CD4-positive, alpha-beta memory T cell (primary cell): ENCODE data around the gene MYO19. TPM values are rescaled to one million over a fixed set of nuclear protein-coding genes. Genes with fewer than 3 reads are reported as not detected.
A peak's percentile ranks its signal among the peaks of the same experiment; 100 is the strongest.
"Not testable (repeated sequence)": the region's sequence is repeated elsewhere in the genome, so short reads cannot be mapped to it uniquely, and the experiment has no call there.

ENCODE experiments used
- CTCF ChIA-PET: fragments of 350-600 bp; sonication (Branson Sonifier 250); formaldehyde crosslinking; loops from one replicate; lab custom pipeline; 2021; ENCODE audit warnings: inconsistent platforms; ENCODE audit not compliant: partially characterized antibody; lab: Charles Lee
- POLR2A ChIA-PET: fragments of 350-600 bp; sonication (Branson Sonifier 250); formaldehyde crosslinking; loops from one replicate; lab custom pipeline; 2021; ENCODE audit not compliant: partially characterized antibody; lab: Charles Lee
- DNase-seq, 5 donors: peaks; one replicate each; pipeline versions ENCODE4 v3.0.0 to v3.0.0-alpha.2; 2020 to 2022; ENCODE audit warnings: mixed read lengths in 1 of 5
- H3K27ac ChIP-seq: one replicate; pipeline ENCODE4 v1.7.0; 2013; ENCODE audit warnings: low read depth, low read length
- H3K27me3 ChIP-seq: 2 replicates; pipeline ENCODE4 v1.7.0; 2013; ENCODE audit warnings: mild to moderate bottlenecking, low read length, moderate library complexity; ENCODE audit not compliant: insufficient read depth
- H3K36me3 ChIP-seq: 2 replicates; pipeline ENCODE4 v1.7.0; 2013; ENCODE audit warnings: mild to moderate bottlenecking, low read length, moderate library complexity; ENCODE audit not compliant: insufficient read depth
- H3K4me1 ChIP-seq: 2 replicates; pipeline ENCODE4 v1.7.0; 2013; ENCODE audit warnings: mild to moderate bottlenecking, low read length, moderate library complexity; ENCODE audit not compliant: insufficient read depth
- H3K4me3 ChIP-seq, 2 donors: one replicate each; pipeline ENCODE4 v1.7.0; 2013; ENCODE audit warnings: low read length in 2 of 2, mild to moderate bottlenecking in 1 of 2
- H3K9me3 ChIP-seq, 2 donors: one replicate each; pipeline ENCODE4 v1.7.0; 2013; ENCODE audit warnings: low read length in 2 of 2, control low read depth in 1 of 2; ENCODE audit not compliant: control insufficient read depth in 1 of 2
- H3K27ac Mint-ChIP-seq, 7 donors: one replicate each; pipeline ENCODE4 v1.8.0; 2020 to 2021; ENCODE audit warnings: mixed read lengths in 7 of 7, mild to moderate bottlenecking in 6 of 7, inconsistent platforms in 3 of 7, moderate library complexity in 3 of 7
- H3K27me3 Mint-ChIP-seq, 2 donors: one replicate each; pipeline ENCODE4 v1.8.0; 2020 to 2021; ENCODE audit warnings: mixed read lengths in 2 of 2
- H3K36me3 Mint-ChIP-seq, 2 donors: one replicate each; pipeline ENCODE4 v1.8.0; 2020 to 2021; ENCODE audit warnings: mixed read lengths in 2 of 2, inconsistent platforms in 1 of 2, mild to moderate bottlenecking in 1 of 2
- H3K4me1 Mint-ChIP-seq, 4 donors: one replicate each; pipeline ENCODE4 v1.8.0; 2020 to 2021; ENCODE audit warnings: mixed read lengths in 4 of 4, mild to moderate bottlenecking in 1 of 4
- H3K4me3 Mint-ChIP-seq, 8 donors: one replicate each; pipeline ENCODE4 v1.8.0; 2020 to 2021; ENCODE audit warnings: mixed read lengths in 8 of 8, mild to moderate bottlenecking in 7 of 8, moderate library complexity in 6 of 8, inconsistent platforms in 3 of 8
- H3K9me3 Mint-ChIP-seq, 8 donors: one replicate each; pipeline ENCODE4 v1.8.0; 2020 to 2021; ENCODE audit warnings: mixed read lengths in 8 of 8, mild to moderate bottlenecking in 5 of 8, inconsistent platforms in 3 of 8, moderate library complexity in 1 of 8
- intact Hi-C: fragments of 100-400 bp; cut with micrococcal nuclease; formaldehyde crosslinking; loops from one replicate; pipeline ENCODE4 v1.15.1; 2023
- polyA plus RNA-seq, 2 donors: library from polyadenylated mRNA; unstranded; fragments of 300-500 nt; fragmentation: Illumina TruSeq; gene quantifications; one replicate each; pipeline ENCODE4 v1.2.3, GENCODE V29; 2021
- total RNA-seq, 2 experiments: library from RNA; stranded (reverse); gene quantifications; one replicate each; pipeline ENCODE4 v1.2.3, GENCODE V29; 2021

The MYO19 gene
- total and polyA plus RNA-seq, 4 experiments from 2014 or later: 4.7 to 85.8 (median 43.3) TPM

- no peak overlapping the region for H3K4me3 ChIP-seq
- no peak overlapping the region for H3K27ac ChIP-seq
- CTCF ChIA-PET: interaction anchor here (0.6 kb wide), 1 partner anchor 45 kb away, joined by 3 read pairs; no protein-coding TSS in a partner anchor
- no peak for DNase-seq
- H3K36me3 Mint-ChIP-seq: peaks cover 28 to 35% of the 10 kb centered on the region in 2 donors
- peak overlapping the region in 1 of 7 donors; percentile 67 for H3K27ac Mint-ChIP-seq
- intact Hi-C loops: no loop called here
- no peaks in the 10 kb centered on the region for H3K27me3 Mint-ChIP-seq
- no peaks in the 10 kb centered on the region for H3K9me3 Mint-ChIP-seq
- H3K36me3 ChIP-seq: peaks cover 4% of the 10 kb centered on the region
- no peaks in the 10 kb centered on the region for H3K4me1 ChIP-seq
- no peaks in the 10 kb centered on the region for H3K9me3 ChIP-seq
- no peaks in the 10 kb centered on the region for H3K27me3 ChIP-seq
- H3K4me1 Mint-ChIP-seq: no peaks in the 10 kb centered on the region
- POLR2A ChIA-PET: no interaction called here
- no peak overlapping the region for H3K4me3 Mint-ChIP-seq
Observed at GRCh38 chr17:36509272-36509985, 25.2 kb downstream of the MYO19 start.

DNA sequence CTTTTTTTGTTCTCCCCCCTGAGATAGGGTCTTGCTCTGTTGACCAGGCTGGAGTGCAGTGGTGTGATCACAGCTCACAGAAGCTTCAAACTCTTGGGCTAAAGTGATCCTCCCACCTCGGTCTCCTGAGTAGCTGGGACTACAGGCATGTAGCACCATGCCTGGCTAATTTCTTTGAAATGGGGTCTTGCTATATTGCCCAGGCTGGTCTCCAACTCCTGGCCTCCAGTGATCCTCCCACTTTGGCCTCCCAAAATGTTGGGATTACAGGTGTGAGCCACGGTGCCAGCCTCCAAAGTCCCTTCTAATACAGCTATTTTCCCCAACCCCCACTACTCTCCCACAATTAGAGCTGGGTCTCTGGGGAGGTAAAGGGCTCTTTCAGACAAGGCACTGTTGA, 26.2 kb downstream of the MYO19 start:
- H3K27me3 ChIP-seq, H3K27ac ChIP-seq, H3K9me3 ChIP-seq, CTCF ChIA-PET, intact Hi-C loops, H3K4me1 Mint-ChIP-seq, H3K27ac Mint-ChIP-seq, H3K4me1 ChIP-seq, H3K9me3 Mint-ChIP-seq, H3K4me3 ChIP-seq, H3K36me3 ChIP-seq, H3K4me3 Mint-ChIP-seq, DNase-seq, H3K27me3 Mint-ChIP-seq, POLR2A ChIA-PET: not testable (repeated sequence)
- H3K36me3 Mint-ChIP-seq: peaks cover 27 to 42% of the 10 kb centered on the region in 2 donors

- Mint-ChIP-seq H3K27me3 (no peaks in the 10 kb centered on the region), H3K4me3 (no peak overlapping the region), H3K4me1 (peaks cover 0 to 2% (median 0%) of the 10 kb centered on the region in 4 donors), H3K36me3 (peaks cover 26 to 49% of the 10 kb centered on the region in 2 donors), H3K9me3 (no peaks in the 10 kb centered on the region), H3K27ac (no peak overlapping the region)
- intact Hi-C loops: no loop called here
- Histone ChIP-seq H3K36me3 (peaks cover 4% of the 10 kb centered on the region), H3K27ac (no peak overlapping the region), H3K4me1 (no peaks in the 10 kb centered on the region), H3K27me3 (no peaks in the 10 kb centered on the region), H3K9me3 (no peaks in the 10 kb centered on the region), H3K4me3 (no peak overlapping the region)
- ChIA-PET CTCF (no interaction called here), POLR2A (no interaction called here)
- no peak for DNase-seq
Observed at GRCh38 chr17:36507266-36507665, 27.4 kb downstream of the MYO19 start.

DNA sequence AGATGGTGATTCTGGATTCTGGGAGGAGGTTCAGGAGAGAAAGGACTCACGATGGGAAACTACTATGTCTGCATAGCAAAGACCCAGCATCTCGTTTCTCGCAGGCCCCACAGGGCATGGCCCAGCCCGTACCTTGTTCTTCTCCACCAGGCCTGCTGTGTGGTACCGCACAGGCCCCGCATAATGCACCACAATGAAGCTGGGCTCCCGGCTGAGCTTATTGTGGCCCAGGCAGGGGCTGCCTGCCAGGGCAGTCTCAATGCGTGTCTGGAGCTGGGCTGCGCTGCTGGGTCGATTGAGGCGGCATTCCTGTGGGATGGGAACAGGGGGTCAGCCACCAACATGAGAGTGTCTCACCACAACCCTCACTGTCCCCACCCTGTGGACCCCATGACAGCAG, 27.8 kb downstream of the MYO19 start:
- ChIA-PET CTCF (no interaction called here), POLR2A (no interaction called here)
- Mint-ChIP-seq H3K36me3 (peaks cover 29 to 51% of the 10 kb centered on the region in 2 donors), H3K4me1 (peaks cover 0 to 2% (median 0%) of the 10 kb centered on the region in 4 donors), H3K9me3 (no peaks in the 10 kb centered on the region), H3K4me3 (no peak overlapping the region), H3K27ac (no peak overlapping the region), H3K27me3 (no peaks in the 10 kb centered on the region)
- Histone ChIP-seq H3K4me3 (no peak overlapping the region), H3K36me3 (peaks cover 4% of the 10 kb centered on the region), H3K27ac (no peak overlapping the region), H3K9me3 (no peaks in the 10 kb centered on the region), H3K4me1 (no peaks in the 10 kb centered on the region), H3K27me3 (no peaks in the 10 kb centered on the region)
- no peak for DNase-seq
- intact Hi-C loops: no loop called here

GRCh38 chr17:36506249-36506826, 28.3 kb downstream of the MYO19 start:
- H3K4me1 Mint-ChIP-seq: peaks cover 0 to 2% (median 0%) of the 10 kb centered on the region in 4 donors
- intact Hi-C loops: no loop called here
- ChIA-PET POLR2A (interaction anchor here (1.1 kb wide), 1 partner anchor 20 kb away, joined by 3 read pairs; the partner anchor contains the start of gene ZNHIT3), CTCF (no interaction called here)
- no peaks in the 10 kb centered on the region for H3K27me3 Mint-ChIP-seq
- Histone ChIP-seq H3K4me3 (no peak overlapping the region), H3K27me3 (no peaks in the 10 kb centered on the region), H3K4me1 (no peaks in the 10 kb centered on the region), H3K27ac (no peak overlapping the region), H3K36me3 (peaks cover 4% of the 10 kb centered on the region), H3K9me3 (no peaks in the 10 kb centered on the region)
- no peak overlapping the region for H3K4me3 Mint-ChIP-seq
- H3K9me3 Mint-ChIP-seq: no peaks in the 10 kb centered on the region
- H3K36me3 Mint-ChIP-seq: peaks cover 29 to 51% of the 10 kb centered on the region in 2 donors
- peak overlapping the region in 1 of 7 donors; percentile 57 for H3K27ac Mint-ChIP-seq
- DNase-seq: no peak

GRCh38 chr17:36505171-36505570, 29.5 kb downstream of the MYO19 start:
- intact Hi-C loops: no loop called here
- Mint-ChIP-seq H3K4me1 (peaks cover 0 to 2% (median 0%) of the 10 kb centered on the region in 4 donors), H3K4me3 (no peak overlapping the region), H3K9me3 (no peaks in the 10 kb centered on the region), H3K27me3 (no peaks in the 10 kb centered on the region), H3K27ac (peak overlapping the region in 1 of 7 donors; percentile 31), H3K36me3 (peaks cover 29 to 47% of the 10 kb centered on the region in 2 donors)
- Histone ChIP-seq H3K27ac (no peak overlapping the region), H3K4me1 (no peaks in the 10 kb centered on the region), H3K4me3 (no peak overlapping the region), H3K27me3 (no peaks in the 10 kb centered on the region), H3K9me3 (no peaks in the 10 kb centered on the region), H3K36me3 (peaks cover 4% of the 10 kb centered on the region)
- ChIA-PET POLR2A (interaction anchor here (0.9 to 1.1 kb wide), 2 partner anchors 19 to 22 kb away, joined by 3 read pairs; partner anchors contain the start of gene ZNHIT3), CTCF (no interaction called here)
- DNase-seq: no peak

- Mint-ChIP-seq H3K9me3 (no peaks in the 10 kb centered on the region), H3K27me3 (no peaks in the 10 kb centered on the region), H3K4me3 (no peak overlapping the region), H3K27ac (peak overlapping the region in 1 of 7 donors; percentile 66), H3K36me3 (peaks cover 30 to 39% of the 10 kb centered on the region in 2 donors), H3K4me1 (peaks cover 0 to 2% (median 0%) of the 10 kb centered on the region in 4 donors)
- Histone ChIP-seq H3K27me3 (no peaks in the 10 kb centered on the region), H3K9me3 (no peaks in the 10 kb centered on the region), H3K36me3 (peaks cover 6% of the 10 kb centered on the region), H3K4me3 (no peak overlapping the region), H3K4me1 (no peaks in the 10 kb centered on the region), H3K27ac (no peak overlapping the region)
- ChIA-PET POLR2A (no interaction called here), CTCF (no interaction called here)
- intact Hi-C loops: no loop called here
- no peak for DNase-seq
Observed at GRCh38 chr17:36504156-36504545, 30.5 kb downstream of the MYO19 start.
